Left ventricle myocardium inferior (tissue), 1 donor: ENCODE results near the gene VSTM2B. TPM values are rescaled to one million over a fixed set of nuclear protein-coding genes. Genes with fewer than 3 reads are reported as not detected.

Experiments used
- DNase-seq: peaks from one replicate; pipeline ENCODE4 v3.0.0-alpha.2; 2020
- H3K27ac ChIP-seq: fragments of 200-600 bp; replicated peaks from 2 replicates; pipeline ENCODE4 v1.8.0; 2021
- H3K27me3 ChIP-seq: fragments of 200-600 bp; 2 replicates; pipeline ENCODE4 v1.8.0; 2021; ENCODE audit warnings: low read depth
- H3K36me3 ChIP-seq: fragments of 200-600 bp; 2 replicates; pipeline ENCODE4 v1.8.0; 2021
- H3K4me1 ChIP-seq: fragments of 200-600 bp; 2 replicates; pipeline ENCODE4 v1.8.0; 2021
- H3K4me3 ChIP-seq: fragments of 200-600 bp; 2 replicates; pipeline ENCODE4 v1.8.0; 2021; ENCODE audit warnings: mild to moderate bottlenecking, moderate library complexity
- H3K9me3 ChIP-seq: fragments of 200-600 bp; replicated peaks from 2 replicates; pipeline ENCODE4 v1.8.0; 2021
- CTCF ChIP-seq: fragments of 200-600 bp; IDR thresholded peaks from 2 replicates; pipeline ENCODE4 v1.8.0; 2021; ENCODE audit warnings: antibody characterized with exemption, mild to moderate bottlenecking, borderline replicate concordance
- intact Hi-C: fragments of 100-400 bp; cut with micrococcal nuclease; formaldehyde crosslinking; loops from one replicate; pipeline ENCODE4 v1.11.0; 2022
- total RNA-seq: library from RNA; stranded (reverse); fragmentation: NEBNext Ultra II Directional; extraction: Animal tissue kit (Norgen Biotek cat#: 25700); gene quantifications from one replicate; pipeline ENCODE4 v1.2.1, GENCODE V29; 2021
- donor health status: DM: no; HTN: yes; CAD: no; lungs with severe emphysema.

Gene VSTM2B
- total RNA-seq, 1 donor from 2014 or later = not detected

- Histone ChIP-seq H3K27me3 (peaks cover 52% of the 10 kb centered on the region), H3K36me3 (no peaks in the 10 kb centered on the region)
These were observed 13.0 kb upstream of the VSTM2B start for GRCh38 chr19:29512748-29513147.

GRCh38 chr19:29514525-29515232, 11.1 kb upstream of the VSTM2B start:
- no peak for DNase-seq
- peaks cover 50% of the 10 kb centered on the region for H3K27me3 ChIP-seq

More at GRCh38 chr19:29512748-29513147, 13.0 kb upstream of the VSTM2B start:
- TF ChIP-seq CTCF = no peak
- Histone ChIP-seq H3K4me1 (no peaks in the 10 kb centered on the region), H3K27ac (no peak overlapping the region), H3K4me3 (no peak overlapping the region), H3K9me3 (no peaks in the 10 kb centered on the region)
- no peak for DNase-seq
- intact Hi-C loops = no loop called here

GRCh38 chr19:29515233-29515619, 10.6 kb upstream of the VSTM2B start:
- intact Hi-C loops = no loop called here
- peak; percentile 1 for DNase-seq
- no peak for TF ChIP-seq CTCF
- Histone ChIP-seq H3K9me3 (no peaks in the 10 kb centered on the region), H3K27ac (no peak overlapping the region), H3K4me1 (no peaks in the 10 kb centered on the region), H3K4me3 (no peak overlapping the region), H3K36me3 (no peaks in the 10 kb centered on the region), H3K27me3 (peaks cover 50% of the 10 kb centered on the region)

More at GRCh38 chr19:29514525-29515232, 11.1 kb upstream of the VSTM2B start:
- Histone ChIP-seq H3K36me3 (no peaks in the 10 kb centered on the region), H3K4me1 (no peaks in the 10 kb centered on the region), H3K4me3 (no peak overlapping the region), H3K9me3 (no peaks in the 10 kb centered on the region), H3K27ac (no peak overlapping the region)
- TF ChIP-seq CTCF = no peak
- intact Hi-C loops = no loop called here

- no peak for TF ChIP-seq CTCF
- no peaks in the 10 kb centered on the region for H3K9me3 ChIP-seq
- no peaks in the 10 kb centered on the region for H3K36me3 ChIP-seq
- no peak overlapping the region for H3K27ac ChIP-seq
- H3K4me3 ChIP-seq = no peak overlapping the region
- intact Hi-C loops = no loop called here
- peaks cover 50% of the 10 kb centered on the region for H3K27me3 ChIP-seq
- peak; percentile 5 for DNase-seq
- no peaks in the 10 kb centered on the region for H3K4me1 ChIP-seq
These were observed 10.0 kb upstream of the VSTM2B start for GRCh38 chr19:29515706-29516357.

- DNase-seq = peak; percentile 3
- H3K27me3 ChIP-seq = peaks cover 50% of the 10 kb centered on the region
These were observed 9.5 kb upstream of the VSTM2B start for GRCh38 chr19:29516358-29516725.

More at GRCh38 chr19:29516358-29516725, 9.5 kb upstream of the VSTM2B start:
- no peaks in the 10 kb centered on the region for H3K36me3 ChIP-seq
- no peak overlapping the region for H3K27ac ChIP-seq
- intact Hi-C loops = no loop called here
- no peak for TF ChIP-seq CTCF
- H3K4me1 ChIP-seq = no peaks in the 10 kb centered on the region
- no peak overlapping the region for H3K4me3 ChIP-seq
- no peaks in the 10 kb centered on the region for H3K9me3 ChIP-seq
